Activated T-cell treated with anti-CD3 and anti-CD28 coated beads, Interleukin-2, amount 50 U/mL, for 48 hours (primary cell): ENCODE measurements around the gene UQCRHL.
"Not testable (repeated sequence)": the region's sequence is repeated elsewhere in the genome, so short reads cannot be mapped to it uniquely, and the experiment has no call there.

Experiments
- DNase-seq, 2 experiments: peaks; one replicate each; pipeline ENCODE4 v3.0.0-alpha.2; 2020

The UQCRHL gene

GRCh38 chr1:15807549-15807948 is at the start of gene UQCRHL:
TSS of gene UQCRHL (minus strand) at chr1:15807649. CDS start at chr1:15807649, 0 bp downstream.
- DNase-seq, result not testable (repeated sequence)

GRCh38 chr1:15856888-15857287 is 49.4 kb upstream of the UQCRHL start:
- DNase-seq, result no peak

DNA sequence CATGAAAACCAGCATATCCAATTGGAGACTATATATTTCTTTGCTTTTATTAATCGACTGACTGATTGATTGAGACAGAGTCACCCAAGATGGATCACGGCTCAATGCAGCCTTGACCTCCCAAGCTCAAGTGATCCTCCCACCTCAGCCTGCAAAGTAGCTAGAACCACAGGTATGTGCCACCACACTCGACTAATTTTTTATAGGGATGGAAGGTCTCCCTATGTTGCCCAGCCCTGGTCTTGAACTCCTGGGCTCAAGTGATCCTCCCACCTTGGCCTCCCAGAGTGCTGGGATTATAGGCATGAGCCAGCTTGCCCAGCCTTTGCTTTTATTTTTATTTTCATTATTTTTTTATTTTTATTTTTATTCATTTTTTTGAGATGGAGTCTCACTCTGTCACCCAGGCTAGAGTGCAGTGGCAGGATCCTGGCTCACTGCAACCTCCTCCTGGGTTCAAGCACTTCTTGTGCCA is 45.4 kb upstream of the UQCRHL start:
- DNase-seq, result no peak

GRCh38 chr1:15852036-15852827 is 44.8 kb upstream of the UQCRHL start:
- no peak for DNase-seq

DNA sequence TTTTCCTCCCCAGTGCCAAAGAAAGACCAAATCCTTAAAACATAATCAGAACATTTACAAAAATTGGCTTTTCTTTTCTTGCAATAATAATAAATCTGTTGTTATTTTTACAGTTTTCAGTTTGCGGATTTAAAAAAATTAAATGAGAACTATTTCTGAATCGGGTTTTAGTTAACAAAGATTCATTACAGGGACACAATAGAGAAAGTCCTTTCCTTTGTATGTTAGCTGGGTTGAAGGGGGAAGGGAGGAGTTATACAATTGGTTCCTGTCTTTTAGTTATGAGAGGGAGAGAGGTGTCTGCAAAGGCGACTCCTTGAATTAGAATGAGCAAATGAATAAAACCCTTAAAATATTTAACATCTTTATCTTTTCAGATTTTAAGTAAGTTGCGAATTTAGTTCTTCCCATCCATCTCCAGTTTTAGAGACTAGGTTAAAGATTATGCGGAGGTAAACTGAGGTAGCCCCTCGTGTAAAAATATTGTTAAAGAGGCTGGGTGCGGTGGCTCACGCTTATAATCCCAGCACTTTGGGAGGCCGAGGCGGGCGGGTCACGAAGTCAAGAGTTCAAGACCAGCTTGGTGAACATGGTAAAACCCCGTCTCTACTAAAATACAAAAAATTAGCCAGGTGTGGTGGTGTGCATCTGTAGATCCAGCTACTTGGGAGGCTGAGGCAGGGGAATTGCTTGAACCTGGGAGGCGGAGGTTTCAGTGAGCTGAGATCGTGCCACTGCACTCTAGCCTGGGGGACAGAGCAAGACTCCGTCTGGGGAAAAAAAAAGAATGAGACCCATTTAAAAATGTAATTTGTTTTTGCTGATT is 44.0 kb upstream of the UQCRHL start:
- DNase-seq, result peak in 1 of 2 experiments; percentile 7

DNA sequence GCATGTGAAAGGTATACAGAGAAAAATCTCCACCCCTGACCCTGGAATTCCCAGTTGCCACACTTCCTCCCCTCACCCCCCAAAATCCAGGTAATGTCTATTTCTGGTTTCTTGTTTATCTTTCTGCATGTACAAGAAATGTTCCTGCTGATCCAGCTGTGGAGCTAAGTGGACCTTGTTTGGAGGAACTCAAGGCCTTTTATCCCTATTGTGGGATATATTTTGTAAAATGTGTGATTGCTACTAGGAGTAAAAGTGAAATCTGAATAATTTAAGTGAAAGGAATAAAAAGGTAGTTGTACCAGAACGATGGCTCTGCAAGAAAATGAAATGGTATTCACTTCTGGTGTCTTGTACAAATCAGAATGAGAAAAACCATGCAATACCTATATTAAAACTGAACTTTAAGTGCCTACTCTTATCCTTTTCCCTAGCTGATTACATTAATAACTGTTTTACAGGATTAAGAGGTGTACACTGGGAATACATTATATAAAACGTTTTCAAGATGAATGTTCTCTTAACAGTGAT is 43.1 kb upstream of the UQCRHL start:
- no peak for DNase-seq

GRCh38 chr1:15849775-15850324 is 42.4 kb upstream of the UQCRHL start:
- peak; percentile 61 to 65 for DNase-seq

DNA sequence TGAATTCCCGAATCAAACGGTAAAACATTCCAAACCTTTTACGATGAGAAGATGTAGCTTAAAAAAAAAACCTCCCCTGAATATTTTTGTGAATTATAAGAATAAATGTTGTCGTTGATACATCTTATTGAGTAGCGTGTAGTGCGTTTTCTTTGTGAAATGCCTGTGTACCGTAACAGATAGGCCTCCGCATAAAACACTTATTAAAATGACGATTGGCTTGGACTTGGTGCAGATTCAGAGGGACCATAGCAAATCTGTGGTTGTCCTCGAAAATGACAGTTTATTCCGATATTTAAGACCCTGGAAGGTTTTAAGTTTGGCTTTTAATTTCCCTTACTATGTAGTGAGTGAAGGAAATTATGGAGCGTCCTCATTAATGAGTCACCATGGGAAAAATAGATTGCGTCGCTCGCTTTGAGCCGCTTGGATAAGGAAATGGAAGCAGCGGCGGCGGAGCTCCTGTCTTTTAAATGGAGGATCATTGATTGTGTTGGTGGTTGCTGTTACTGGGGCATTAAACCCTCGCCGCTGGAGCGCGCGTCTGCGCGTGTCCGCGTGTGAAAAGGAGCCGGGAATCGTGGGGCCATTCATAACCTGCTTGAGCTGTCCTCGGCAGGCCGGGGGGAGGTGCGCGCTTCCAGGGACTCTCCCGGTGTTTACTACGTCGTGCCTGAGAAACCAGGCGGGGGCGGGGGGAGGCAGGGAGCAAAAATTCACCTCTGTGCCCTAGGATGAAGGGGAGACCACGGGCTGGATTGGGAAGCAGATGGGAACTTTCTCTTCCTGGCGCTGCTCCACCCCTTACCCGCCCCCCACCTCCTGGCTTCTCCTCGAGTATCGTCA is 41.7 kb upstream of the UQCRHL start:
- DNase-seq, result peak; percentile 82 to 84

DNA sequence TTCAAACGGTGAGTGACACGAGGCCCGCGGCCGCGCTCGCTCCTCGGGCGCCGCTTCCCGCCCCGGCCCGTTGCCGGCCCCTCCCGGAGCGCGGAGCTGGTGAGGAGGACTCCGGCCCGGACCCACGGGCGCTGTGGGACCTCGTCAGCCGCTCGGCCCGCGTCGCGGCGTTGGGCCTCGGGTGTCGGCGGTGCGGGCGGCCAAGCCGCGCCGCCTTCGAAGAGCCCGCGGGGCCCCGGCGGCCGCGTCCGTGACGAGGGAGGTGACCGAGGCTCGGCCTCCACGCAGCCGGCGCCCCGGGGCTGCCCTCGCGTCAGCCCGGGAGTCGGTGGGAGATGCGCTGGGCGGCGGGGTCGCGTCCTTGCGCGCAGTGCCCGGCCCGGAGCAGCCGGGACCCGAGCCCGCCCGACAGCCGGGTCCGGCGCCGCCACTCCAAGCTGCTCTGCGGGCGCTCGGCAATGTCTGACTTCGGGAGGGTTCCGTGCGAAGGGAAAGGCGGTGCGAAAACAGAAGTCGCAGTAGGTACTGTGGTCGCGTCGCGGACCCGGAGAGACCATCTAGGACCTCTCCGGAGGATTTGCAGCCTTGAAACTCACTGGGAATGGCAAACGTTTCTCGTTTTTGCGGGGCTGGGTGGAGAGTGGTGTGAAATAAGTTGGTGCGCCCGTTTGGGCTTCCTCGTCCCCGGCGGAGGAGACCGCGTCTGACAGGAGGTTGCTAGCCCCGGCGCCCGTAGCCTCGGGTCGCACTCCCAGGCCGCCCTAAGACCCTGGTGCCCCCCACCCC is 40.9 kb upstream of the UQCRHL start:
- peak; percentile 73 to 76 for DNase-seq

DNA sequence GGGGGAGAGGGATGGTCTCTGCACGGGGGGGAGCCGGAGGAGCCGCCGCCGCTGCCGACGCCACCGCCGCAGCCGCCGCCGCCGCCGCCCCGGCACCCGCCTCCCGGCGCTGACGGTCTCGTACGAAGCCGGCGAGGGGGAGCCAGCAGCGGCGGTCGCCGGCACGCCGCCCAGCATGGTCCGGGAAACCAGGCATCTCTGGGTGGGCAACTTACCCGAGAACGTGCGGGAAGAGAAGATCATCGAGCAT is 40.4 kb upstream of the UQCRHL start:
- DNase-seq, result no peak

DNA sequence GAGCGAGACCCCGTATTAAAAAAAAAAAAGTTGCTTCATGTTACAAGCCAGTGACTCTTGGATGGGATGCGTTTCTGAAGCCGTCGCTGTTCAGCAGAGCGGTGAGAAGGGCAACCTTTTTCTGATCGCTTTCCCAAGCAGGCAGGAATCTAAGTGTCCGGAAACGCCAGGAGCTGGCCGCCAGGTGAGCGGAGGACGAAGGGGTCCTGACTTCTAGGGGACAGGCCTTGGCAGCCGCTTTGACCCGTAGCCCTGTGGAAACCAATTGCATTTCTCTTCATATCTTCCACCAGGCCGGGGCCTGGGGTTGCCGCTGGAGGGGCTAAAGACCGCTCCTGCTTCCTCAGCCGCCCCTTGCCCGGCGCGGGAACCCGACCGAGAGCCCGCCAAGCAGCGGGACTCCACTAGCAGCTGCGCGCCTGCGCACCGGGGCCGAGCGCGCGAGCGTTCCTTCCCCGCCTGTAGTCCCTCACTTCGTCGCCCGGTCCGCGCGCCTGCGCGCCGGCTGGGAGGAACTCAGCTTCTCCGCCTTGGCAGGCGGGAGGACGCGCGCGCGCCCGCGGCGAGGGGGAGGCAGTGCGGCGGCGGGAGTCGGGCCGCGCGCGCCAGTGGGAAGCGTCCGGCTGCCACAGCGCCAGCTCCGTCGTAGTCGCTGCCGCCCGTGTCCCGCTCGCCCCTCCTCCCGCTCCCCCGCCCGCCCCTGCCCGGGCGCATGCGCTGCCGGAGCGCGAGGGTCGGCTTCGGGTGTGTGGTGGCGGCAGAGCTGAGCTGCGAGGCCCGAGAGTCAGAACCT is 39.8 kb upstream of the UQCRHL start, which contains the start of gene SPEN:
SPEN (plus strand) TSS at position 608 of the 793 bp plus-strand sequence. CDS start 361 bp downstream, outside the sequence.
- peak; percentile 98 for DNase-seq

DNA sequence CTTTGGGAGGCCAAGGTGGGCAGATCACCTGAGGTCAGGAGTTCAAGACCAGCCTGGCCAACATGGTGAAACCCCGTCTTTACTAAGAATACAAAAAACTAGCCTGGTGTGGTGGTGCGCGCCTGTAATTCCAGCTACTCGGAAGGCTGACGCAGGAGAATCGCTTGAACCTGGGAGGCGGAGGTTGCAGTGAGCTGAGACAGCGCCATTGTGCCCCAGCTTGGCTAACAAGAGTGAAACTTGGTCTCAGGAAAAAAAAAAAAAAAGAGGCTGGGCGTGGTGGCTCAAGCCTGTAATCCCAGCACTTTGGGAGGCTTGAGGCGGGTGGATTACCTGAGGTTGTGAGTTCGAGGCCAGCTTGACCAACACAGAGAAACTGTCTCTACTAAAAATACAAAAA is 38.6 kb upstream of the UQCRHL start:
- not testable (repeated sequence) for DNase-seq

DNA sequence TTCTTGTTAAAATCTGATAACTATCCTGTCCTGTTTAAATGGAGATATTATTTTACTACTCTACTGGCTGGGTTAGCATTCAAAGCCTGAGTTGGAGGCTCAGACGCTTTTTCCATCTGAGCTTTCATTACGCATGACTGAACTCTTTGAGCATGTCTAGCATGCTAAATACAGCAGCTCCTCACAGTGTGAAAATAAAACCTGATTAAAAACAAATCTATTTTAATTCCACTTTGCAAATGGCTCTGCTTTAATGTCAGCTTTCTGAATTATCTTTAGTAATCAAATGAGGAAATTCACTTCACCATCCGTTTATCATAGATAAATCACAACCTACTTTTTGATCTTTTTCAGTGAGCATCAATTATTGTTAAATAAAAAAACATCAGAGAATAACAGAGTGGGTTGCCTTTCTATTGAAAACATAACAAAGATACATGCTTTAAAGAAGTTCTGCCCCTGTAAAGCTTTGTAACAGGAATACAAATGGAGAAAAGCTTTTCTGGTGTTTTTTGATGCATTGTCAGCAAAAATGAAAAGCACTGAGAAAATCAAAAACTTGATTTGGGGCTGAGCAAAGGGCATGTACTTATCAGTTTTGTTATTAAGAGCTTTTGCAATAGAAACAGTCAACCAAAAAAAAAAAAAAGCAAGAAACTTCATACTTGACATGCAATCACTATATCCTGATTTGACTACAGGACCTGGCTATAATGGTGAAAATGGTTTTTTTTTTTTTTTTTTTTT is 36.5 kb upstream of the UQCRHL start:
- DNase-seq, result no peak

- no peak for DNase-seq
Observed at GRCh38 chr1:15838721-15839120, 31.3 kb upstream of the UQCRHL start.

DNA sequence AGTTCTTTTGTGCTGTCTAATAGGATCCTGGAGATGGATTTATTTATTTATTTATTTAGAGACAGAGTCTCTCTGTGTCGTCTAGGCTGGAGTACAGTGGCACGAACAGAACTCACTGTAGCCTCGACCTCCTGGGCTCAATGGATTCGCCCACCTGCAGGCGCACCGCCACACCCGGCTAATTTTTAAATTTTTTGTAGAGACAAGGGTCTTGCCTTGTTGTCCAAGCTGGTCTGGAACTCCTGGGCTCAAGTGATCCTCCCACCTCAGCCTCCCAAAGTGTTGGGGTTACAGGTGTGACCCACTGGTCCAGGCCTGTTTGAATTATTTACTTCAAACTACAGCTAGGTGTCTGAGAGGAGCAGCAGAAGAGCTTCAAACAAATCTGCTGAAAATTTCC is 30.5 kb upstream of the UQCRHL start:
- DNase-seq, result no peak

DNA sequence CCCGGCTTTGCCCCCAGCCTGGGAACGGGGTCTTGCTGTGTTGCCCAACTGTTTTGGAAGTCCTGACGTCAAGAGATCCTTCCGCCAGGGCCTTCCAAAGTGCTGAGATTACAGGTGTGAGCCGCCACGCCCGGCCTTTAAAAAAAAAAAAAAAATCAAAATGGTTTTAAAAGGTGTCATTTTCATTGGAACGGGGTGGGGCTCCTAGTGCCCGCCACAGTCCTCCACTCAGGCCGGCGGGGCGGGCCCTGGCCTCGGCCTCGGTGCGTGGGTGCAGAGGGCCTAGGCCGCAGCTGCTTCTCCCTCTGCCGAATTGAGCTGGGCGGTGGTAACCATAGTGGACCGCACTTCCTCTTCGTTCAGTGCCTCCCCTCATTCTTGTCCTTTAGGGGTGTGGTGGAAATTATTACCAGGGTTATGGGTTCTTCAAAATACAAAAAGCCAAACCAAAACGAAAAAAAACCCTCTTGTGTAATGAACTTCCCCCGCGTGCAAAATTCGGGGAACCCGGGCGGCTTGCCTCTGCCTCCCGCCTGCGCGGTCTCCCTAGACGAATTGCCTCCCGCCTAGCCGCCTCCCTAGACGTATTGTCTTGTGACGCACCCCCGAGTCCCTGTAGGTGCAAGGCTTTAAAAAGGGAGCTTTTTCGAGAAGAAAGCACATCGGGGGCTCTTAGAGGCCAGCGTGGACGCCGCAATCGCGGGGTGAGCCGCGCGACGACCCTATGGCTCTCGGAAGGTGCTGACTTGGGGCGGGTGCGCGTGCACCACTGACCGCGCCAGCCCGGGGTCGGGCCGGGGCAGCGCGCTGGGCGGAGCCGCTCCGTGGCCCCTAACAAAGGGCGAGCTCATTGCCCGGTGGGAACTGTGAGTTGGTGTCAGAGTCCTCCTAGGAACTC is 29.6 kb upstream of the UQCRHL start:
- peak; percentile 70 to 75 for DNase-seq

DNA sequence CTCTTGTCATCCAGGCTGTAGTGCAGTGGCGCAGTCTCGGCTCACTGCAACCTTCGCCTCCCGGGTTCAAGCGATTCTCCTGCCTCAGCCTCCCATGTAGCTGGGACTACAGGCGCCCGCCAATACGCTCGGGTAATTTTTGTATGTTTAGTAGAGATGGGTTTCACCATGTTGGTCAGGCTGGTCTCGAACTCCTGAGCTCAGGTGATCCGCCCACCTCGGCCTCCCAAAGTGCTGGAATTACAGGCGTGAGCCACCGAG is 29.0 kb upstream of the UQCRHL start:
- DNase-seq, result not testable (repeated sequence)

DNA sequence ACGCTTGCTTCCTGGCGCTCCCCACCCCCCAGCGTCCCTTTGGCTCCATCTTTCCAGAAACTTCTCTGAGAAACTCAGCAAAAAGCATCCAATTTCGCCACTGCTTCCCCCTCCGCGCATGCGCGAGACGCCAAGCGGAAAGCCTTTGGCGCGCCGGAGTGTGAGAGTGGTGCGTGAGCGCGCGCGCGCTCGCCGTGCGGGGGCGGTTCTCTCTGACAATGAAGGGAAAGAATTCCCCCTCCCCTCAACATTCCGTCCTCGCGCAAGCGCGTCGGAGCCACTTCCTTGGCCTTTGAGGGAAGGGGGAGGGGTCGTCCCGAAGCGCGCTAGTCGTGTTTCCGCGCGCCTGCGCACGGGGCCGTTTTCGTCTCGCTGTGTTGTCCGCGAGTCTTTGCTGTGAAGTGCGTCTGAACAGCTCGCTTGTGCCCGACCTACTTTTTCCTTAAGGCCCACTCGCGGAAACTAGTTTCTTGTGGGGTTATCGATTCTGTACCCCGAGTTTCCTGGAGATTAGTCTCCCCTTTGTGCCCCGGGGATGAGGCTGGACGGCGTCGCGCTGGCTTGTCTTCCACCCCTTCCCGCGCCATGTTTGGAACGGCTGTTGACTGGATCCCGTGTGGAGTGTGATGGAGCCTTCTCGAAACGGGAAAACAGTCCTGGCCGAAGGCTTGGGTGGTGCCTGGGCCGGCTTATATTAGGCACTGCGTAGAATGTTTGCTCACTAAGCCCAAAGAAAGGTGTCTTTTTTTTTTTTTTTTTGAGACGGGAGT is 28.5 kb upstream of the UQCRHL start:
- DNase-seq, result peak; percentile 99 to 100
